Measurements from ENCODE around the gene OR10A4. TPM values are rescaled to one million over a fixed set of nuclear protein-coding genes. Genes with fewer than 3 reads are reported as not detected.
"Not testable (repeated sequence)": the region's sequence is repeated elsewhere in the genome, so short reads cannot be mapped to it uniquely, and the experiment has no call there.

OR10A4 gene
- total RNA-seq, 2 donors from 2014 or later: not detected

DNA sequence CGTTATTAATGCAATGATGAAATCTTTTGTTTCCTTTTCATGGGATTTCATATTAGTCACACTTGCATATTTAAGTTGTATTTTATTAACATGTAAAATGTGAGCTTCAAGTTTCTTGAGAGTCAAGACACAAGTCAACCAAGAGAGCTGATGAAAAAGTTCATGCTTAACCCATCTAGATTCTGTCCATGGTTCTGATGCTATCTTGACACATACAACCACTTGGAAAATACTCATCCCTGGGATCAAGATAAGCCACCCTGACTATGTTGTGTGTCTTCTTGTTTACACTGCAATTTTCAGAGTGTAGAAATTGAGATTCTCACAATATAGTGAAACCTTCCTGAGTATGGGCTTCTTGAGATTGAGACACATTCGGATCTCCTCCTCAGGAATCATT lies 664 bp upstream of the OR10A4 start:
- Histone ChIP-seq H3K4me3 (no peak overlapping the region), H3K9me3 (no peaks in the 10 kb centered on the region), H3K36me3 (no peaks in the 10 kb centered on the region), H3K27me3 (replicated peaks; ENCODE audit: insufficient read depth) (no peaks in the 10 kb centered on the region), H3K4me1 (replicated peaks) (no peaks in the 10 kb centered on the region), H3K27ac (no peak overlapping the region)
- no peak for DNase-seq (ENCODE audit: low spot score)
- 94% methylated on average over 2 of the region's 2 CpGs for WGBS
- intact Hi-C loops (cut with DNase I): no loop called here
- TF ChIP-seq POLR2A (IDR thresholded peaks at IDR 0.05) (no peak), POLR2AphosphoS5 (IDR thresholded peaks at IDR 0.05) (no peak)
- TF ChIP-seq, protein P1, sequence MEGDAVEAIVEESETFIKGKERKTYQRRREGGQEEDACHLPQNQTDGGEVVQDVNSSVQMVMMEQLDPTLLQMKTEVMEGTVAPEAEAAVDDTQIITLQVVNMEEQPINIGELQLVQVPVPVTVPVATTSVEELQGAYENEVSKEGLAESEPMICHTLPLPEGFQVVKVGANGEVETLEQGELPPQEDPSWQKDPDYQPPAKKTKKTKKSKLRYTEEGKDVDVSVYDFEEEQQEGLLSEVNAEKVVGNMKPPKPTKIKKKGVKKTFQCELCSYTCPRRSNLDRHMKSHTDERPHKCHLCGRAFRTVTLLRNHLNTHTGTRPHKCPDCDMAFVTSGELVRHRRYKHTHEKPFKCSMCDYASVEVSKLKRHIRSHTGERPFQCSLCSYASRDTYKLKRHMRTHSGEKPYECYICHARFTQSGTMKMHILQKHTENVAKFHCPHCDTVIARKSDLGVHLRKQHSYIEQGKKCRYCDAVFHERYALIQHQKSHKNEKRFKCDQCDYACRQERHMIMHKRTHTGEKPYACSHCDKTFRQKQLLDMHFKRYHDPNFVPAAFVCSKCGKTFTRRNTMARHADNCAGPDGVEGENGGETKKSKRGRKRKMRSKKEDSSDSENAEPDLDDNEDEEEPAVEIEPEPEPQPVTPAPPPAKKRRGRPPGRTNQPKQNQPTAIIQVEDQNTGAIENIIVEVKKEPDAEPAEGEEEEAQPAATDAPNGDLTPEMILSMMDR (IDR thresholded peaks at IDR 0.05): no peak

DNA sequence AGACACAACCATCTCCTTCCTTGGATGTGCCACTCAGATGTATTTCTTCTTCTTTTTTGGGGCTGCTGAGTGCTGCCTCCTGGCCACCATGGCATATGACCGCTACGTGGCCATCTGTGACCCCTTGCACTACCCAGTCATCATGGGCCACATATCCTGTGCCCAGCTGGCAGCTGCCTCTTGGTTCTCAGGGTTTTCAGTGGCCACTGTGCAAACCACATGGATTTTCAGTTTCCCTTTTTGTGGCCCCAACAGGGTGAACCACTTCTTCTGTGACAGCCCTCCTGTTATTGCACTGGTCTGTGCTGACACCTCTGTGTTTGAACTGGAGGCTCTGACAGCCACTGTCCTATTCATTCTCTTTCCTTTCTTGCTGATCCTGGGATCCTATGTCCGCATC lies 489 bp downstream of the OR10A4 start:
- no peaks in the 10 kb centered on the region for H3K9me3 ChIP-seq
- H3K27me3 ChIP-seq (replicated peaks; ENCODE audit: insufficient read depth): no peaks in the 10 kb centered on the region
- H3K27ac ChIP-seq: no peak overlapping the region
- TF ChIP-seq, protein P1 (IDR thresholded peaks at IDR 0.05): no peak
- TF ChIP-seq POLR2AphosphoS5 (IDR thresholded peaks at IDR 0.05): no peak
- no peak for TF ChIP-seq POLR2A (IDR thresholded peaks at IDR 0.05)
- no peak overlapping the region for H3K4me3 ChIP-seq
- 85% methylated on average over 3 of the region's 3 CpGs for WGBS
- H3K36me3 ChIP-seq: no peaks in the 10 kb centered on the region
- no peak for DNase-seq (ENCODE audit: low spot score)
- intact Hi-C loops (cut with DNase I): no loop called here
- H3K4me1 ChIP-seq (replicated peaks): no peaks in the 10 kb centered on the region

DNA sequence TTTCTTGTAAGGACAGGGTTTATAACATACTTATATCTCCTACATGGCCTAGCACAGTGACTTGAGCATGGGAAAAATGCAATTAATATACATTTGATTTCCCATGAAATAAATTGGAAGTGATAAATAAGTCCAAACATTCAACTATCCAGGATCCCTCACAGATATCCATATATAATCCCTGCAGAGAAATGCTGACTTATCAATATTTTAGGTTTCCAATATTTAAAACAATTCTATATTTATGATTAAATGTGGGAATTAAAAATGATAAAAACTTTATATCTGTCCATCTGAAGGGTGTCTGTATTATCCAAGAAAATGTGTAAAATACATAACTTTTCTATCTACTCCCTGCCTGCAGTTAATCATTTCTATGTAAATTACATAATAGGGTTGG lies 6.3 kb downstream of the OR10A4 start:
- Histone ChIP-seq H3K4me3 (no peak overlapping the region), H3K27ac (no peak overlapping the region), H3K9me3 (no peaks in the 10 kb centered on the region), H3K36me3 (no peaks in the 10 kb centered on the region), H3K4me1 (replicated peaks) (no peaks in the 10 kb centered on the region), H3K27me3 (replicated peaks; ENCODE audit: insufficient read depth) (no peaks in the 10 kb centered on the region)
- no peak for TF ChIP-seq POLR2AphosphoS5 (IDR thresholded peaks at IDR 0.05)
- TF ChIP-seq, protein P1 (IDR thresholded peaks at IDR 0.05): no peak
- TF ChIP-seq POLR2A (IDR thresholded peaks at IDR 0.05): no peak
- no peak for DNase-seq (ENCODE audit: low spot score)
- intact Hi-C loops (cut with DNase I): no loop called here

DNA sequence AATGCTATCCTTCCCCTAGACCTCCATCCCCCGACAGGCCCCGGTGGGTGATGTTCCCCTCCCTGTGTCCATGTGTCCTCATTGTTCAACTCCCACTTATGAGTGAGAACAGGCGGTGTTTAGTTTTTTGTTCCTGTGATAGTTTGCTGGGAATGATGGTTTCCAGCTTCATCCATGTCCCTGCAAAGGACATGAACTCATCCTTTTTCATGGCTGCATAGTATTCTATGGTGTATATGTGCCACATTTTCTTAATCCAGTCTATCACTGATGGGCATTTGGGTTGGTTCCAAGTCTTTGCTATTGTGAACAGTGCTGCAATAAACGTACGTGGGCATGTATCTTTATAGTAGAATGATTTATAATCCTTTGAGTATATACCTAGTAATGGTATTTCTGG lies 11.3 kb downstream of the OR10A4 start:
- H3K4me3 ChIP-seq; H3K4me1 ChIP-seq (replicated peaks); H3K9me3 ChIP-seq; DNase-seq (ENCODE audit: low spot score); intact Hi-C loops (cut with DNase I); H3K27ac ChIP-seq; H3K27me3 ChIP-seq (replicated peaks; ENCODE audit: insufficient read depth); H3K36me3 ChIP-seq: not testable (repeated sequence)
- 89% methylated on average over 5 of the region's 5 CpGs for WGBS

DNA sequence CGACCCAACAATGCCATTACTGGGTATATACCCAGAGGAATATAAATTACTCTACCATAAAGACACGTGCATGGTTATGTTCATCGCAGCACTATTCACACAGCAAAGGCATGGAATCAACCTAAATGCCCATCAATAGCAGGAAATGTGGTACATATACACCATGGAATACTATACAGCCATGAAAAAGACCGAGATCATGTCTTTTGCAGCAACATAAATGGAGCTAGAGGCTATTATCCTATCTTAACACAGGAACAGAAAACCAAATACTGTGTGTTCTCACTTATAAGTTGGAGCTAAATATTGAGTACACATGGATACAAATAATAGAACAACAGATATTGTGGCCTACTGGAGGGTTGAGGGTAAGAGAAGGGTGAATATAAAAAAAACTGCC lies 12.4 kb downstream of the OR10A4 start:
- intact Hi-C loops (cut with DNase I): no loop called here
- TF ChIP-seq POLR2AphosphoS5 (IDR thresholded peaks at IDR 0.05) (no peak), POLR2A (IDR thresholded peaks at IDR 0.05) (no peak)
- DNase-seq (ENCODE audit: low spot score): no peak
- no peak overlapping the region for H3K27ac ChIP-seq
- H3K4me3 ChIP-seq: no peak overlapping the region
- 87% methylated on average over 4 of the region's 4 CpGs for WGBS
- no peaks in the 10 kb centered on the region for H3K9me3 ChIP-seq
- H3K27me3 ChIP-seq (replicated peaks; ENCODE audit: insufficient read depth): no peaks in the 10 kb centered on the region
- no peaks in the 10 kb centered on the region for H3K36me3 ChIP-seq
- H3K4me1 ChIP-seq (replicated peaks): no peaks in the 10 kb centered on the region

DNA sequence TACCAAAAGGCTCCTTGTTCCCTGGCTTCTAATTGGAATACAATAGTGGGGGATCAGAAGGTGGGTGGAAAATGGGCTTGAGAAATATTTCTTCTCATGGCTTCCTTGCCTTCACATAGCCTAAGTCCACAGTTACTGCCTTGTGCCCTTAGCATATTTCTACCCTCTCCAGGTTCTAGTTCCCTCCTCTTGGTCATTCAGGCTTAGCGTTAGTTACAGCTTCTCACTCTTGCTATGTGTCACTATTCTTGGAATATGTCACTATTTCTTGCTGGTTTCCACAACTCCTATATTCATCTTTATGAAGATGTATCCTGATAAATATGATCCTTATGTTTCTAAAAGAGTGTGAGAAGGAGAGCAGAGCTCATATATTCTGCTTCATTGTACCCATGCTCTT lies 13.4 kb downstream of the OR10A4 start:
- Histone ChIP-seq H3K4me3 (no peak overlapping the region), H3K27ac (no peak overlapping the region), H3K4me1 (replicated peaks) (no peaks in the 10 kb centered on the region), H3K36me3 (no peaks in the 10 kb centered on the region), H3K27me3 (replicated peaks; ENCODE audit: insufficient read depth) (no peaks in the 10 kb centered on the region), H3K9me3 (no peaks in the 10 kb centered on the region)
- WGBS: 94% methylated on average over 1 of the region's 1 CpG
- no peak for DNase-seq (ENCODE audit: low spot score)
- intact Hi-C loops (cut with DNase I): no loop called here
- TF ChIP-seq POLR2A (IDR thresholded peaks at IDR 0.05) (no peak), POLR2AphosphoS5 (IDR thresholded peaks at IDR 0.05) (no peak)
- TF ChIP-seq, protein P1 (IDR thresholded peaks at IDR 0.05): no peak
